T1000 (cell line): ENCODE results near the gene SNUPN.
"Not testable (repeated sequence)": the region's sequence is repeated elsewhere in the genome, so short reads cannot be mapped to it uniquely, and the experiment has no call there.

ENCODE experiments used
- DNase-seq: peaks from one replicate; lab custom pipeline; 2025; ENCODE audit warnings: mixed read lengths; lab: John Stamatoyannopoulos, UW

Gene SNUPN

DNA sequence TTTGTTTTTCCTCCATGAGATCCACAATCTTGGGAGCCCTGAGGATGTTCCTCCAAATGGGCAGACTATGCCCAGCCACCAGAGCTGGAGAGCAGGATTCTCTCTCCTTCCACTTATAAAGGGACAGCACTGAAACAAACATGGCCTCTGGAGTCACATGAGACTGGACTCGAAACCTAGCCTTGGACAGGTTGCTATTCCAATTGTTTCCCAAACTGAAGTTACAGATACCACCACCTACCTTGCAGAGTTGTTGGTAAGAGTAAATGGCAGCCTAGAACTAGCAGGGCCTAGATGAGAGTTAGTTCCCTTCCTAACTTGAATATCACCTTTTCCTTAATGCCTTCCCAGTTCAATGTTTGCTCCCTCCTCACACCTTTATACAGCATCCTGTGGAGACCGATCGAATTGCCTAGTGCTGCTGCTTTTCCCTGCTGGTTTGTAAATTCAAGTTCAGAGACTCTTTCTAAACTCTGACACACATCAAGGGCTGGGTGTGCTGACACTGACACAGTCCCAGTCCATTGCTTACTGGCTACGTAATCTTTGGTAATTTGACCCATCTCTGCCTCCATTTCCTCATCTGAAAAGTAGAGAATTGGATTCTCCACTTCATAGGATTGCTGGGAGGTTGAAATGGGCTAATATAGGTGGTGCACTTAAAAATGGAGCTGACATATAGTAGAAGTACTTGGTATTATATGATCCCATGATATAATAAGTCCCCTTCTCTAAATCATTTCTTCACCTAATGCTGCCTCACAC, 11.9 kb upstream of the SNUPN start:
- DNase-seq: no peak

- DNase-seq: no peak
Observed at GRCh38 chr15:75636026-75636425, 10.5 kb upstream of the SNUPN start.

DNA sequence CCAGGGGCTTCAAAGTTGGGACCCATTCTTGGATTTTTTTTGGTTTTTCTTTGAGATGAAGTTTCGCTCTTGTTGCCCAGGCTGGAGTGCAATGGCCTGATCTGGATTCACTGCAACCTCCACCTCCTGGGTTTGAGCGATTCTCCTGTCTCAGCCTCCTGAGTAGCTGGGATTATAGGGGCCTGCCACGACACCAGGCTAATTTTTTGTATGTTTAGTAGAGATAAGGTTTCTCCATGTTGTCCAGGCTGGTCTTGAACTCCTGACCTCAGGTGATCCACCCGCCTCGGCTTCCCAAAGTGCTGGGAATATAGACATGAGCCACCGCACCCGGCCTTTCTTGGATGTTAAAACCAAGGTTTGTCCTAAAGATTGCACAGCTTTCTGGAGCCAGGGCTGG, 8.4 kb upstream of the SNUPN start:
- not testable (repeated sequence) for DNase-seq

DNA sequence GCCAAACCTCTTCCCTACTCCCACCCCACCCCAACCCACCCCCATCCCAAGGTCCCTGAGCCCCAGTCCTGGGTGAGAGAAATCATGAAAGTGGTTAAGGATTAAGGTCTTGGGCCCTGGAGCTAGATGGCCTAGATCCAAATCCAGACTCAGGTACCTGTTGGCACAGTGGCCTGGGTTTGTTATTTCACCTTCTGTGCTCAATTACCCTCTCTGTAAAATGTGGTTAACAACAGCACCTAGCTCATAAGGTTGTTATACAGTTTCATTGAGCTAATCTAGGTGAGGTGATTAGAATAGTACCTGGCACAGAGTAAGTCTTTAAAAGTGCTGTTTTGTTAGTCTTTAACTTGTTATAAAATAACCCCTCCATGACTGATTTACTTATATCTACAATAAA, 6.4 kb upstream of the SNUPN start:
- no peak for DNase-seq

DNA sequence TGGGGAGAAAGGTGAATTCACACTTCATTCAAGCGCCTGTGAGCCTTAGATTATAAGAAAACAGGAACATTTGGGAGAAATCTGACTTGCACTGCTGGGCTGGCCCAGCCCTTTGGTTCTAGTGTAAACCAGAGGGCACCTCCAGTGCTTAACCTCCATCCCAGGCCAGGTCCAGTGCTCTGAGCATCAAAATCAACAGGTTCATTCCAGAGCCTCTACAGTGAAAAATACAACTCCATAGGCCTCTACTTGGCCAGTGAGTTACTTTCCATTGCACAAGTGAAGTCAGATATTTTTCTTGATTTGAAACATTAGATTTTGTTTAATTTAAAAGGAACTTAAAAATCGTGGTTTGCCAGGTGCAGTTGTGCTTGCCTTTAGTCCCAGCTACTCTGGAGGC, 3.0 kb downstream of the SNUPN start:
- DNase-seq: no peak

DNA sequence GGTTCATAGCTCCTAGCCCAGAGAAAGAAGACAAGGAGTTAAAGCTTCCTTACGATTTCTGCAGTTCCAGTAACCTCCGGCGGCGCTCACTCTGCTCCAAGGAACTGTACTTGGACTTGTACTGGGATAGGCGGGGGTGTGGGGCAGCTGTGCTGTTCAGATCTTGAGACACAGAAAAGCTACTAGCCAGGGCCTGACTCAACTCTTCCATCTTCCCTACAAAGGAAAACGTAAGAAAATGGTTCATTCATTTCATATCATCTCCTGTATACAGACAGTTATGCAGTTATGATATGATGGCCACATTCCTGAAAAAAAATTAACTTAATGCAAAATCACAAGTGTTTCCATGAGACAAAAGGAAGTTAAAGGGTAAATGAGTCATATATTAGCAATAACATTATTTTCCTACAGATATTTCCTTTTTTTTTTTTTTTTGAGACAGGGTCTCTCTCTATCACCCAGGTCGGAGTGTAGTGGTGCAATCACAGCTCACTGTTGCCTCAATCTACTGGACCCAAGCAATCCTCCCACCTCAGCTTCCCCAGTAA, 4.6 kb downstream of the SNUPN start:
- no peak for DNase-seq

- no peak for DNase-seq
Observed at GRCh38 chr15:75620058-75620820, 5.3 kb downstream of the SNUPN start.

GRCh38 chr15:75616766-75617165, 8.8 kb downstream of the SNUPN start:
- no peak for DNase-seq

- DNase-seq: no peak
Observed at GRCh38 chr15:75606711-75607699, 18.5 kb downstream of the SNUPN start.

GRCh38 chr15:75606026-75606425, 19.5 kb downstream of the SNUPN start:
- no peak for DNase-seq

DNA sequence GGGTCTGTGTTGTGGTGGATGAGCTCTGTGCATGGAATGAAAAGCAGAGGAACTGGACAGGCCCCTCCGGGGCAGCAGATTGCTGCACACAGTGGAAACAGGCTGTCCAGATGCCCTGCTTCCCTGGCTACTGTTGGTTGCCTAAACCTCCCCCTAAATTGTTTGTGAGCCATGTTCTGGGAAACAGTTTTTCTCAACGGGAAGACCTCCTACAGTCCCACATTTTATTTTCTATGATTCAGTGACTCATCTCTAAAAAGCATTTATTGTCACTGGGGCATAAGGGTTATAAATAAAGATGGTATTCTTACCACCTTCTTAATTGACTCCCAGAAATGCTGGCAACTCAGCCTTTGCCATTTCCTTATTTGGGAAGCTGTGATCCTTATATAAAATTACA, 26.1 kb downstream of the SNUPN start:
- DNase-seq: no peak

GRCh38 chr15:75598361-75598760, 27.2 kb downstream of the SNUPN start:
- no peak for DNase-seq

DNA sequence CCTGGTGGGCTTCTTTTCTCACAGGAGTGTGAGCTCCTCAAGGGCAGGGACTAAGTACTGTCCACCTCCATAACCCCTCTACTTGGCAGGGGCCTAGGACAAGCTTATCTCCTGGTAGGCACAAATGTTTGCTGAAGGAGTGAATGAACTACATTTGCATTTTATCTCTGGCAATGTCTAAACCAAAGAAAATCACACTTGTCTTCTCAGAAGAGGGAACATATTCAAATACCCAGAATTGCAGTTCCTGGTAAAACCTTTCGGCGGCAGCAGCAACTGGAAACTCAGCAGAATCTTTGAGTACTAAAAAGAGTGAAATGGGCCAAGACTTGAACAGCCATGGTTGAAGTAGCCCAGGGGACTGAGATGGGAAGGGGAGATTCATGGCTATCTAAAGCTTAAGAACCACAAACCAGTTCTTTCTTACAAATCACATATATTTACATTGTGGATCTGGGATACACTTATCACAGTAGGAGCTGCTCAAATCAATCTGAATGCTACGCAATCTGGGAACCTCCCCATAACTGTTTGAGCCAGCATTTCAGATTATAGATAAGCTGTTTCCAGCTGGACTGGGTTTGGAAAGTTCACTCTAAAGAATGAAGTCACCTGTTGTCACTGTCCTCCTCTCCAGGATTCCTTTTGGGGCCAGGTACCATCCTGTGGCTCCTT, 27.7 kb downstream of the SNUPN start:
- no peak for DNase-seq

- DNase-seq: no peak
Observed at GRCh38 chr15:75596703-75597345, 28.7 kb downstream of the SNUPN start.

- DNase-seq: no peak
Observed at GRCh38 chr15:75594276-75594675, 31.2 kb downstream of the SNUPN start.

- no peak for DNase-seq
Observed at GRCh38 chr15:75591655-75592364, 33.7 kb downstream of the SNUPN start.

GRCh38 chr15:75590239-75590638, 35.3 kb downstream of the SNUPN start:
- DNase-seq: no peak

DNA sequence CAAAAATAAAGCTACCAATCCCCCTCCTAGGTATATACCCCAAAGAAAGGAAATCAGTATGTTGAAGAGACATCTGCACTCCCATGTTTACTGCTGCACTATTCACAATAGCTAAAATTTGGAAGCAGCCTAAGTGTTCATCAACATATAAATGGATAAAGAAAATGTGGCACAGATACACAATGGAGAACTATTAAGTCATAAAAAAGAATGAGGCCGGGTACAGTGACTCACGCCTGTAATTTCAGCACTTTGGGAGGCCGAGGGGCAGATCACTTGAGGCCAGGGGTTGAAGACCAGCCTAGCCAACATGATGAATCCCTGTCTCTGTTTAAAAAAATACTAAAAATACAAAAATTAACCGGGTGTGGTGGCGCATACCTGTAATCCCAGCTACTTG, 36.5 kb downstream of the SNUPN start:
- DNase-seq: no peak

- DNase-seq: not testable (repeated sequence)
Observed at GRCh38 chr15:75586422-75586821, 39.1 kb downstream of the SNUPN start.

- no peak for DNase-seq
Observed at GRCh38 chr15:75584121-75584520, 41.4 kb downstream of the SNUPN start.
